HepG2 (cell line): ENCODE results near the gene PGAP3. TPM values are rescaled to one million over a fixed set of nuclear protein-coding genes. Genes with fewer than 3 reads are reported as not detected.

Experiments used
- EED ChIP-seq: sonication (generic); formaldehyde crosslinking; IDR thresholded peaks from 2 replicates; pipeline ENCODE4 v1.5.0; 2020; ENCODE audit warnings: mild to moderate bottlenecking, missing genetic modification reagents
- HNF4A ChIP-seq: sonication (generic); formaldehyde crosslinking; IDR thresholded peaks from 2 replicates; pipeline ENCODE4 v1.4.0; 2020; ENCODE audit warnings: missing genetic modification reagents
- MTA3 ChIP-seq: sonication (generic); formaldehyde crosslinking; IDR thresholded peaks from 2 replicates; pipeline ENCODE4 v1.4.0; 2020; ENCODE audit warnings: missing genetic modification reagents
- MYC ChIP-seq: sonication (generic); formaldehyde crosslinking; IDR thresholded peaks from 2 replicates; pipeline ENCODE4 v1.9.0; 2021; ENCODE audit warnings: missing genetic modification reagents, borderline replicate concordance
- MZF1 ChIP-seq: sonication (generic); formaldehyde crosslinking; IDR thresholded peaks from 2 replicates; pipeline ENCODE4 v1.8.1; 2023; ENCODE audit warnings: mild to moderate bottlenecking, missing genetic modification reagents, borderline replicate concordance
- SAP130 ChIP-seq: IDR thresholded peaks from 2 replicates; pipeline ENCODE4 v1.6.1; 2016; ENCODE audit warnings: low read depth
- SETDB1 ChIP-seq: sonication (generic); formaldehyde crosslinking; IDR thresholded peaks from 2 replicates; pipeline ENCODE4 v1.5.1; 2020; ENCODE audit warnings: missing genetic modification reagents, mild to moderate bottlenecking, borderline replicate concordance
- TOPORS ChIP-seq: sonication (generic); formaldehyde crosslinking; IDR thresholded peaks from 2 replicates; pipeline ENCODE4 v1.8.0; 2023; ENCODE audit warnings: mild to moderate bottlenecking, missing genetic modification reagents
- YEATS4 ChIP-seq: sonication (generic); formaldehyde crosslinking; IDR thresholded peaks from 2 replicates; pipeline ENCODE4 v1.4.0; 2020; ENCODE audit warnings: missing genetic modification reagents, borderline replicate concordance
- ZKSCAN8 ChIP-seq: IDR thresholded peaks from 2 replicates; pipeline ENCODE4 v1.6.1; 2016; ENCODE audit warnings: borderline replicate concordance, missing genetic modification reagents, missing compliant biosample characterization
- polyA plus RNA-seq, 8 experiments: library from polyadenylated mRNA; depleted of rRNA in 3 of 8; stranded (reverse) in 7 of 8; unstranded in 1 of 8; fragments of >200 nt; fragmentation: Illumina TruSeq in 4 of 8; extraction: Trizol in 4 of 8; gene quantifications; 2 replicates each; pipeline versions ENCODE4 v1.2.1 to v1.2.3, GENCODE V29; 2011 to 2016; ENCODE audit warnings: low read depth in 4 of 8, missing spikeins in 1 of 8, mixed read lengths in 1 of 8; ENCODE audit not compliant: insufficient read depth in 1 of 8
- total RNA-seq, 5 experiments: library from RNA; depleted of rRNA; stranded (reverse); fragments of >200 nt; fragmentation: Illumina TruSeq; extraction: Trizol; gene quantifications; 2 replicates each; pipeline ENCODE4 v1.2.3, GENCODE V29; 2016; ENCODE audit warnings: low read depth in 1 of 5
- TF ChIP-seq, protein P1 (sequence below): sonication (generic); formaldehyde crosslinking; IDR thresholded peaks from 2 replicates; pipeline ENCODE4 v1.4.0; 2020; ENCODE audit warnings: missing genetic modification reagents
- TF ChIP-seq, protein P2 (sequence below): sonication (generic); formaldehyde crosslinking; IDR thresholded peaks from 2 replicates; pipeline ENCODE4 v1.4.0; 2020; ENCODE audit warnings: missing genetic modification reagents, mild to moderate bottlenecking, borderline replicate concordance
- TF ChIP-seq, protein P3 (sequence below): sonication (generic); formaldehyde crosslinking; IDR thresholded peaks from 2 replicates; pipeline ENCODE4 v1.4.0; 2020; ENCODE audit warnings: mild to moderate bottlenecking, missing genetic modification reagents
- TF ChIP-seq, protein P4 (sequence below): sonication (generic); formaldehyde crosslinking; IDR thresholded peaks from 2 replicates; pipeline ENCODE4 v1.5.0; 2020; ENCODE audit warnings: mild to moderate bottlenecking, missing genetic modification reagents, borderline replicate concordance
- TF ChIP-seq, protein P5 (sequence below), 2 experiments: sonication (generic) in 1 of 2; formaldehyde crosslinking in 1 of 2; IDR thresholded peaks; 2 replicates each; pipeline versions ENCODE4 v1.4.0 to v1.6.1; 2018 to 2020; ENCODE audit warnings: missing genetic modification reagents in 2 of 2, borderline replicate concordance in 1 of 2, low read depth in 1 of 2, mild to moderate bottlenecking in 1 of 2, missing biosample characterization in 1 of 2

Gene PGAP3
- total and polyA plus RNA-seq, 2 of the 13 experiments (the other 11 are each of a cell fraction or from before 2014, with no cell fraction given), result 11.9 to 14.6 TPM

DNA sequence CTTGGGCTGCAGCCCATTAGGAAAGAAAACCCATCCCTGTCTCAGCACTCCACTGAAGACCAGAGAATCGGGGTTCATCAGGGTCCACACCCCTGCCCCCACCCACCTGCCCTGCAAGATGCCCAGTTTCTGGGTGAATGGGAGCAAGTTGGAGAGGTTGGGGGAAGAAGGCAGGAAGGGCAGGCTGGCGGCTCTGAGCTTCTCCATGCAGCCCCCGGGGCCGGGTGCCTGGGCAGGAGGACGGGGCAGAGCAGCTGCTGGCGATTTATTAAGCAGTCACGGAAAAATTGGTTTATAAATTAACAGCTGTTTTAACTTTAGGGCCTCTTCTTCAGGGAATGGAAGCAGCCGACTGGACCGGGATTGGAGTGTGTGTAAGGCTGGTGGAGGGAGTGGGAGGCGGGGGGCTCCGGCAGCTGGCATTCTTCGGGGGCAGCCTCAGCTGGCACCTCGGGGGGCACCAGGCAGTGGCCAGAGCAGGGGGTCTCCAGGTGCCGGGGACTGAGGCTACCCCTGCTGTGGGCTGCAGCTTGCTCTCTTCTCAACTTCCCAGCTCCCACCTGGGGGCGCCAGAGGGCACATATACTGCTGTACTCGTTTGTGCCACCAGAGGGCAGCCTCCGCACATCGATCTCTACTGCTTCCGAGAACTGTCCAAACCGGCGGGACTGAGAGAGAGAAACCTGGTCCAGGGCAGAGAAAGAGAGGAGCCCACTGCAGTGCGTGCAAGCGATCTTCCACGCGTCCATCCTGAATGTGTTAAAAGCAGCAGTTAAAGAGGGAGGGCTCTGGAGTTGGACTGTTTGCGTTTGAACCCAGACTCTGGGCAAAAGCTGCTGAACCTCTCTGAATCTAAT, 66.1 kb downstream of the PGAP3 start (continued):
- TF ChIP-seq, protein P1, sequence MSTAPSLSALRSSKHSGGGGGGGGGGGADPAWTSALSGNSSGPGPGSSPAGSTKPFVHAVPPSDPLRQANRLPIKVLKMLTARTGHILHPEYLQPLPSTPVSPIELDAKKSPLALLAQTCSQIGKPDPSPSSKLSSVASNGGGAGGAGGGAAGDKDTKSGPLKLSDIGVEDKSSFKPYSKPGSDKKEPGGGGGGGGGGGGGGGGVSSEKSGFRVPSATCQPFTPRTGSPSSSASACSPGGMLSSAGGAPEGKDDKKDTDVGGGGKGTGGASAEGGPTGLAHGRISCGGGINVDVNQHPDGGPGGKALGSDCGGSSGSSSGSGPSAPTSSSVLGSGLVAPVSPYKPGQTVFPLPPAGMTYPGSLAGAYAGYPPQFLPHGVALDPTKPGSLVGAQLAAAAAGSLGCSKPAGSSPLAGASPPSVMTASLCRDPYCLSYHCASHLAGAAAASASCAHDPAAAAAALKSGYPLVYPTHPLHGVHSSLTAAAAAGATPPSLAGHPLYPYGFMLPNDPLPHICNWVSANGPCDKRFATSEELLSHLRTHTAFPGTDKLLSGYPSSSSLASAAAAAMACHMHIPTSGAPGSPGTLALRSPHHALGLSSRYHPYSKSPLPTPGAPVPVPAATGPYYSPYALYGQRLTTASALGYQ, result peak; percentile 54; the same call in 1 of the 2 replicates
- TF ChIP-seq, protein P2, sequence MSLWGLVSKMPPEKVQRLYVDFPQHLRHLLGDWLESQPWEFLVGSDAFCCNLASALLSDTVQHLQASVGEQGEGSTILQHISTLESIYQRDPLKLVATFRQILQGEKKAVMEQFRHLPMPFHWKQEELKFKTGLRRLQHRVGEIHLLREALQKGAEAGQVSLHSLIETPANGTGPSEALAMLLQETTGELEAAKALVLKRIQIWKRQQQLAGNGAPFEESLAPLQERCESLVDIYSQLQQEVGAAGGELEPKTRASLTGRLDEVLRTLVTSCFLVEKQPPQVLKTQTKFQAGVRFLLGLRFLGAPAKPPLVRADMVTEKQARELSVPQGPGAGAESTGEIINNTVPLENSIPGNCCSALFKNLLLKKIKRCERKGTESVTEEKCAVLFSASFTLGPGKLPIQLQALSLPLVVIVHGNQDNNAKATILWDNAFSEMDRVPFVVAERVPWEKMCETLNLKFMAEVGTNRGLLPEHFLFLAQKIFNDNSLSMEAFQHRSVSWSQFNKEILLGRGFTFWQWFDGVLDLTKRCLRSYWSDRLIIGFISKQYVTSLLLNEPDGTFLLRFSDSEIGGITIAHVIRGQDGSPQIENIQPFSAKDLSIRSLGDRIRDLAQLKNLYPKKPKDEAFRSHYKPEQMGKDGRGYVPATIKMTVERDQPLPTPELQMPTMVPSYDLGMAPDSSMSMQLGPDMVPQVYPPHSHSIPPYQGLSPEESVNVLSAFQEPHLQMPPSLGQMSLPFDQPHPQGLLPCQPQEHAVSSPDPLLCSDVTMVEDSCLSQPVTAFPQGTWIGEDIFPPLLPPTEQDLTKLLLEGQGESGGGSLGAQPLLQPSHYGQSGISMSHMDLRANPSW (CRISPR knock-in tag), result 0 out of 2 replicates have a peak, but pooled peaks have one; percentile 25
- TF ChIP-seq, protein P3, sequence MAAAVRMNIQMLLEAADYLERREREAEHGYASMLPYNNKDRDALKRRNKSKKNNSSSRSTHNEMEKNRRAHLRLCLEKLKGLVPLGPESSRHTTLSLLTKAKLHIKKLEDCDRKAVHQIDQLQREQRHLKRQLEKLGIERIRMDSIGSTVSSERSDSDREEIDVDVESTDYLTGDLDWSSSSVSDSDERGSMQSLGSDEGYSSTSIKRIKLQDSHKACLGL, result no peak
- TF ChIP-seq EED (no peak), SAP130 (CRISPR knock-in tag) (peak; percentile 75), SETDB1 (CRISPR knock-in tag) (no peak), YEATS4 (CRISPR knock-in tag) (peak; percentile 43; the same call in 1 of the 2 replicates), ZKSCAN8 (CRISPR knock-in tag) (peak; percentile 80; the same call in 1 of the 2 replicates), TOPORS (CRISPR knock-in tag) (no peak), HNF4A (CRISPR knock-in tag) (peak; percentile 11; the same call in 1 of the 2 replicates), MZF1 (no peak), MTA3 (CRISPR knock-in tag) (no peak), MYC (CRISPR knock-in tag) (peak; percentile 50; the same call in 1 of the 2 replicates)
- TF ChIP-seq, protein P4, sequence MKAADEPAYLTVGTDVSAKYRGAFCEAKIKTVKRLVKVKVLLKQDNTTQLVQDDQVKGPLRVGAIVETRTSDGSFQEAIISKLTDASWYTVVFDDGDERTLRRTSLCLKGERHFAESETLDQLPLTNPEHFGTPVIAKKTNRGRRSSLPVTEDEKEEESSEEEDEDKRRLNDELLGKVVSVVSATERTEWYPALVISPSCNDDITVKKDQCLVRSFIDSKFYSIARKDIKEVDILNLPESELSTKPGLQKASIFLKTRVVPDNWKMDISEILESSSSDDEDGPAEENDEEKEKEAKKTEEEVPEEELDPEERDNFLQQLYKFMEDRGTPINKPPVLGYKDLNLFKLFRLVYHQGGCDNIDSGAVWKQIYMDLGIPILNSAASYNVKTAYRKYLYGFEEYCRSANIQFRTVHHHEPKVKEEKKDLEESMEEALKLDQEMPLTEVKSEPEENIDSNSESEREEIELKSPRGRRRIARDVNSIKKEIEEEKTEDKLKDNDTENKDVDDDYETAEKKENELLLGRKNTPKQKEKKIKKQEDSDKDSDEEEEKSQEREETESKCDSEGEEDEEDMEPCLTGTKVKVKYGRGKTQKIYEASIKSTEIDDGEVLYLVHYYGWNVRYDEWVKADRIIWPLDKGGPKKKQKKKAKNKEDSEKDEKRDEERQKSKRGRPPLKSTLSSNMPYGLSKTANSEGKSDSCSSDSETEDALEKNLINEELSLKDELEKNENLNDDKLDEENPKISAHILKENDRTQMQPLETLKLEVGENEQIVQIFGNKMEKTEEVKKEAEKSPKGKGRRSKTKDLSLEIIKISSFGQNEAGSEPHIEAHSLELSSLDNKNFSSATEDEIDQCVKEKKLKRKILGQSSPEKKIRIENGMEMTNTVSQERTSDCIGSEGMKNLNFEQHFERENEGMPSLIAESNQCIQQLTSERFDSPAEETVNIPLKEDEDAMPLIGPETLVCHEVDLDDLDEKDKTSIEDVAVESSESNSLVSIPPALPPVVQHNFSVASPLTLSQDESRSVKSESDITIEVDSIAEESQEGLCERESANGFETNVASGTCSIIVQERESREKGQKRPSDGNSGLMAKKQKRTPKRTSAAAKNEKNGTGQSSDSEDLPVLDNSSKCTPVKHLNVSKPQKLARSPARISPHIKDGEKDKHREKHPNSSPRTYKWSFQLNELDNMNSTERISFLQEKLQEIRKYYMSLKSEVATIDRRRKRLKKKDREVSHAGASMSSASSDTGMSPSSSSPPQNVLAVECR (CRISPR knock-in tag), result peak; percentile 54; the same call in 1 of the 2 replicates
- TF ChIP-seq, protein P5, sequence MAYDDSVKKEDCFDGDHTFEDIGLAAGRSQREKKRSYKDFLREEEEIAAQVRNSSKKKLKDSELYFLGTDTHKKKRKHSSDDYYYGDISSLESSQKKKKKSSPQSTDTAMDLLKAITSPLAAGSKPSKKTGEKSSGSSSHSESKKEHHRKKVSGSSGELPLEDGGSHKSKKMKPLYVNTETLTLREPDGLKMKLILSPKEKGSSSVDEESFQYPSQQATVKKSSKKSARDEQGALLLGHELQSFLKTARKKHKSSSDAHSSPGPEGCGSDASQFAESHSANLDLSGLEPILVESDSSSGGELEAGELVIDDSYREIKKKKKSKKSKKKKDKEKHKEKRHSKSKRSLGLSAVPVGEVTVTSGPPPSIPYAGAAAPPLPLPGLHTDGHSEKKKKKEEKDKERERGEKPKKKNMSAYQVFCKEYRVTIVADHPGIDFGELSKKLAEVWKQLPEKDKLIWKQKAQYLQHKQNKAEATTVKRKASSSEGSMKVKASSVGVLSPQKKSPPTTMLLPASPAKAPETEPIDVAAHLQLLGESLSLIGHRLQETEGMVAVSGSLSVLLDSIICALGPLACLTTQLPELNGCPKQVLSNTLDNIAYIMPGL (CRISPR knock-in tag; IDR thresholded peaks at IDR 0.05; ENCODE audit: borderline replicate concordance in 1 of 2, low read depth in 1 of 2), result peak; percentile 98 to 99
